Measurements from ENCODE around the gene CALR3.

- TF ChIP-seq POLR2A (IDR thresholded peaks at IDR 0.05) (no peak), CTCF (IDR thresholded peaks at IDR 0.05) (no peak)
Measured at GRCh38 chr19:16435999-16436650, 59.8 kb downstream of the CALR3 start.
